ENCODE data around the gene ZNF326. TPM values are rescaled to one million over a fixed set of nuclear protein-coding genes. Genes with fewer than 3 reads are reported as not detected.

The ZNF326 gene
- total and polyA plus RNA-seq, 2 experiments from 2014 or later = 16.5 to 36.1 TPM

DNA sequence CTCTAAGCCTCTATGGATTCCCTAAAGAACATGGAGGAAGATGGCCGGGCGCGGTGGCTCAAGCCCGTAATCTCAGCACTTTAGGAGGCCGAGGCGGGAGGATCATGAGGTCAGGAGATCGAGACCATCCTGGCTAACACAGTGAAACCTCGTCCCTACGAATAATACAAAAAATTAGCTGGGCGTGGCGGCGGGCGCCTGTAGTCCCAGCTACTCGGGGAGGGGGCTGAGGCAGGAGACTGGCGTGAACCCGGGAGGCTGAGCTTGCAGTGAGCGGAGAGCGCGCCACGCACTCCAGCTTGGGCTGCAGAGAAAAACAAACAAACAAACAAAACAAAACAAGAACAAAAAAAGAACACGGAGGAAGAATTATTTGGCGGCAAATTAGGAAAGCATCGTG is 5.8 kb upstream of the ZNF326 start:
- Histone ChIP-seq H3K27me3 (no peaks in the 10 kb centered on the region), H3K4me1 (ENCODE audit: low read depth) (peaks cover 12% of the 10 kb centered on the region)
- TF ChIP-seq CTCF (IDR thresholded peaks at IDR 0.05; ENCODE audit: low read depth, low read length) = no peak

GRCh38 chr1:89989799-89990198 is 5.1 kb upstream of the ZNF326 start:
- H3K27ac ChIP-seq = no peak overlapping the region
- H3K36me3 ChIP-seq = no peaks in the 10 kb centered on the region
- no peaks in the 10 kb centered on the region for H3K9me3 ChIP-seq (ENCODE audit: low read depth)
- H3K4me1 ChIP-seq (ENCODE audit: low read depth) = peaks cover 12% of the 10 kb centered on the region
- DNase-seq (ENCODE audit: low read depth in 1 of 2, low spot score in 1 of 2) = no peak
- H3K27me3 ChIP-seq = no peaks in the 10 kb centered on the region
- no peak for TF ChIP-seq CTCF (IDR thresholded peaks at IDR 0.05; ENCODE audit: low read depth, low read length)
- no peak overlapping the region for H3K4me3 ChIP-seq

More for the DNA sequence above, 5.8 kb upstream of the ZNF326 start:
- H3K9me3 ChIP-seq (ENCODE audit: low read depth) = no peaks in the 10 kb centered on the region
- no peak overlapping the region for H3K27ac ChIP-seq
- DNase-seq (ENCODE audit: low read depth in 1 of 2, low spot score in 1 of 2) = no peak
- H3K36me3 ChIP-seq = no peaks in the 10 kb centered on the region
- no peak overlapping the region for H3K4me3 ChIP-seq

- no peak overlapping the region for H3K4me3 ChIP-seq
- H3K27ac ChIP-seq = peak overlapping the region; percentile 24
- no peaks in the 10 kb centered on the region for H3K27me3 ChIP-seq
- H3K9me3 ChIP-seq (ENCODE audit: low read depth) = no peaks in the 10 kb centered on the region
- H3K36me3 ChIP-seq = no peaks in the 10 kb centered on the region
- no peak for TF ChIP-seq CTCF (IDR thresholded peaks at IDR 0.05; ENCODE audit: low read depth, low read length)
- peaks cover 12% of the 10 kb centered on the region for H3K4me1 ChIP-seq (ENCODE audit: low read depth)
- no peak for DNase-seq (ENCODE audit: low read depth in 1 of 2, low spot score in 1 of 2)
These were observed 3.7 kb upstream of the ZNF326 start for GRCh38 chr1:89990976-89991831.

- Histone ChIP-seq H3K27ac (no peak overlapping the region), H3K36me3 (no peaks in the 10 kb centered on the region), H3K4me3 (no peak overlapping the region), H3K4me1 (ENCODE audit: low read depth) (peaks cover 28% of the 10 kb centered on the region), H3K9me3 (ENCODE audit: low read depth) (no peaks in the 10 kb centered on the region), H3K27me3 (no peaks in the 10 kb centered on the region)
- TF ChIP-seq CTCF (IDR thresholded peaks at IDR 0.05; ENCODE audit: low read depth, low read length) = no peak
- DNase-seq (ENCODE audit: low read depth in 1 of 2, low spot score in 1 of 2) = no peak
These were observed 1.4 kb upstream of the ZNF326 start for GRCh38 chr1:89993541-89993940.

DNA sequence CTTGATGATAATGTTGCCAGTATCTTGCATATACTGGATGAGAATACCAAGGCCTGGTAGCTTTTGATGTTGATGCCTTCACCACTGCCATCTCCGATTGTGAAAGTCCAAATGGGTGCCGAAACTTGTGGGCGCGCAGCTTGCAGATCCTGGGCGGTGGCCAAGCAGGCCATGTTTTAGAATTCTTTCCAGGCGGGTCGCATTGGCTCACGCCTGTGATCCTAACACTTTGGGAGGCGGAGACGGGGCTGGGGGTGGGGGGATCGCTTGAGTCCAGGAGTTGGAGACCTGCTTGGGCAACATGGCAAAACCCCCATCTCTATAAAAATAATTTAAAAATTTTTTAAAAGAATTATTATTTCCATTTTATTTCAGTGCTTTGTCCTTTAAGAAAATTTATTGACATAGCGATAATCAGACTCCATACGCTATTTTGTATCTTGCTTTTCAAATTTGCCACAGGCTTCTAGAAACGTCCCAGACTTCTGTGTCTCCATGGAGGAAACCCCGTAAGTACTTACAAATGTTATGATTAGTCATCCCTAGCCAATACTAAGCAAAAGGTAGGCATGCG is 592 bp upstream of the ZNF326 start:
- Histone ChIP-seq H3K4me3 (peak overlapping the region; percentile 84), H3K27me3 (no peaks in the 10 kb centered on the region), H3K9me3 (ENCODE audit: low read depth) (no peaks in the 10 kb centered on the region), H3K27ac (peak overlapping the region; percentile 97), H3K36me3 (no peaks in the 10 kb centered on the region), H3K4me1 (ENCODE audit: low read depth) (peaks cover 34% of the 10 kb centered on the region)
- no peak for DNase-seq (ENCODE audit: low read depth in 1 of 2, low spot score in 1 of 2)
- TF ChIP-seq CTCF (IDR thresholded peaks at IDR 0.05; ENCODE audit: low read depth, low read length) = no peak

Measured in cardiac muscle cell (in vitro differentiated cells and primary cell).